H1 (cell line): ENCODE data around the gene ZNF425. TPM values are rescaled to one million over a fixed set of nuclear protein-coding genes. Genes with fewer than 3 reads are reported as not detected.

Source experiments
- CTCF ChIA-PET: fragments of 300-600 bp; sonication (Branson Sonifier 250); formaldehyde crosslinking; loops from one replicate; lab custom pipeline; 2021; ENCODE audit not compliant: partially characterized antibody; lab: Charles Lee
- POLR2A ChIA-PET: fragments of 300-600 bp; sonication (Branson Sonifier 250); formaldehyde crosslinking; loops from one replicate; lab custom pipeline; 2021; ENCODE audit warnings: inconsistent platforms; ENCODE audit not compliant: partially characterized antibody; lab: Charles Lee
- DNase-seq, 2 experiments: peaks; one replicate each; pipeline versions ENCODE4 v3.0.0 to v3.0.0-alpha.2; 2010 to 2022; ENCODE audit warnings: low spot score in 2 of 2, low read depth in 1 of 2, mixed read lengths in 1 of 2
- FAIRE-seq: peaks from 2 replicates; lab custom pipeline; 2011; peaks lifted over from hg19 to GRCh38; lab: Jason Lieb, UNC
- H2AFZ ChIP-seq: 2 replicates; pipeline ENCODE4 v1.8.1; 2012; ENCODE audit warnings: low read length, inconsistent platforms
- H2AK5ac ChIP-seq: 2 replicates; pipeline ENCODE4 v1.6.1; 2013; ENCODE audit warnings: low read depth, low read length
- H2BK120ac ChIP-seq: replicated peaks from 2 replicates; pipeline ENCODE3; 2013; ENCODE audit warnings: low read depth, low read length, inconsistent platforms
- H2BK12ac ChIP-seq: 2 replicates; pipeline ENCODE4 v1.6.1; 2013; ENCODE audit warnings: low read depth, low read length
- H2BK15ac ChIP-seq: 2 replicates; pipeline ENCODE4 v1.6.1; 2013; ENCODE audit warnings: low read length
- H2BK20ac ChIP-seq: 2 replicates; pipeline ENCODE4 v1.6.1; 2013; ENCODE audit warnings: low read length
- H2BK5ac ChIP-seq: 2 replicates; pipeline ENCODE4 v1.6.1; 2013; ENCODE audit warnings: low read depth, low read length
- H3K14ac ChIP-seq: 2 replicates; pipeline ENCODE4 v1.6.1; 2013; ENCODE audit warnings: inconsistent platforms; ENCODE audit not compliant: insufficient read length
- H3K18ac ChIP-seq: 2 replicates; pipeline ENCODE4 v1.6.1; 2013; ENCODE audit warnings: low read length; ENCODE audit errors: extremely low read depth
- H3K23ac ChIP-seq: 2 replicates; pipeline ENCODE4 v1.6.1; 2013; ENCODE audit warnings: inconsistent platforms; ENCODE audit not compliant: insufficient read length
- H3K23me2 ChIP-seq: 2 replicates; pipeline ENCODE4 v1.6.1; 2013; ENCODE audit warnings: low read depth, low read length
- H3K27ac ChIP-seq: 2 replicates; pipeline ENCODE4 v1.6.1; 2011; ENCODE audit warnings: low read depth, low read length, inconsistent platforms
- H3K27me3 ChIP-seq, 4 experiments: replicated peaks in 1 of 4; 1 replicate in 1 of 4; 2 replicates in 3 of 4; pipeline versions ENCODE4 v1.6.1 to v1.8.1; 2011 to 2013; ENCODE audit warnings: low read length in 3 of 4, mild to moderate bottlenecking in 3 of 4, inconsistent platforms in 2 of 4, mixed read lengths in 2 of 4, moderate library complexity in 1 of 4; ENCODE audit not compliant: control insufficient read depth in 3 of 4, insufficient read depth in 3 of 4; ENCODE audit errors: extremely low read depth in 1 of 4
- H3K36me3 ChIP-seq, 4 experiments: 2 replicates each; pipeline versions ENCODE4 v1.6.1 to v1.8.1; 2011 to 2013; ENCODE audit warnings: mild to moderate bottlenecking in 4 of 4, low read length in 3 of 4, moderate library complexity in 2 of 4, control low read depth in 1 of 4, inconsistent platforms in 1 of 4; ENCODE audit not compliant: insufficient read depth in 4 of 4, control insufficient read depth in 2 of 4
- H3K4ac ChIP-seq: replicated peaks from 2 replicates; pipeline ENCODE3; 2013; ENCODE audit warnings: low read length, low read depth, mixed read lengths, inconsistent platforms; ENCODE audit not compliant: insufficient read length
- H3K4me1 ChIP-seq, 4 experiments: replicated peaks in 1 of 4; 1 replicate in 1 of 4; 2 replicates in 3 of 4; pipeline versions ENCODE4 v1.6.1 to v1.8.1; 2011 to 2013; ENCODE audit warnings: low read length in 3 of 4, inconsistent platforms in 2 of 4, mixed read lengths in 1 of 4; ENCODE audit not compliant: insufficient read depth in 4 of 4, control insufficient read depth in 3 of 4
- H3K4me2 ChIP-seq, 2 experiments: 2 replicates each; pipeline versions ENCODE4 v1.6.1 to v1.8.1; 2011 to 2013; ENCODE audit warnings: low read depth in 2 of 2, low read length in 2 of 2, control low read depth in 1 of 2, inconsistent platforms in 1 of 2, mild to moderate bottlenecking in 1 of 2; ENCODE audit not compliant: insufficient read depth in 1 of 2
- H3K4me3 ChIP-seq, 4 experiments: fragments of 200-600, 300-600 bp in 1 of 4; sonication (generic), shearing (Covaris generic), sonication (Bioruptor Twin) in 1 of 4; 2 replicates each; pipeline versions ENCODE4 v1.5.1 to v1.8.1; 2011 to 2016; ENCODE audit warnings: low read length in 4 of 4, low read depth in 3 of 4, control low read depth in 2 of 4, inconsistent platforms in 2 of 4, mild to moderate bottlenecking in 2 of 4, mixed read lengths in 1 of 4, moderate library complexity in 1 of 4; ENCODE audit not compliant: insufficient read depth in 2 of 4; ENCODE audit errors: extremely low read depth in 1 of 4
- H3K56ac ChIP-seq: replicated peaks from 2 replicates; pipeline ENCODE3; 2013; ENCODE audit warnings: low read depth, mild to moderate bottlenecking, mixed read lengths, low read length, inconsistent platforms; ENCODE audit not compliant: insufficient read length
- H3K79me1 ChIP-seq: 2 replicates; pipeline ENCODE4 v1.6.1; 2013; ENCODE audit warnings: low read depth, low read length, control low read depth
- H3K79me2 ChIP-seq, 2 experiments: 2 replicates each; pipeline versions ENCODE4 v1.6.1 to v1.8.1; 2012 to 2013; ENCODE audit warnings: low read length in 2 of 2, mild to moderate bottlenecking in 2 of 2, inconsistent platforms in 1 of 2; ENCODE audit not compliant: insufficient read depth in 2 of 2, control insufficient read depth in 1 of 2
- H3K9ac ChIP-seq, 4 experiments: replicated peaks in 1 of 4; 1 replicate in 1 of 4; 2 replicates in 3 of 4; pipeline versions ENCODE4 v1.6.1 to v1.8.1; 2011 to 2013; ENCODE audit warnings: low read depth in 3 of 4, low read length in 3 of 4, control low read depth in 2 of 4, mild to moderate bottlenecking in 2 of 4, moderate library complexity in 2 of 4, inconsistent platforms in 1 of 4; ENCODE audit errors: extremely low read depth in 1 of 4
- H3K9me3 ChIP-seq, 2 experiments: 2 replicates each; pipeline versions ENCODE4 v1.6.1 to v1.8.1; 2012 to 2013; ENCODE audit warnings: mild to moderate bottlenecking in 2 of 2, moderate library complexity in 2 of 2, control low read depth in 1 of 2, inconsistent platforms in 1 of 2, low read depth in 1 of 2, low read length in 1 of 2, mixed read lengths in 1 of 2; ENCODE audit not compliant: insufficient read depth in 2 of 2
- H4K20me1 ChIP-seq, 2 experiments: replicated peaks in 1 of 2; 2 replicates each; pipeline versions ENCODE3 to v1.8.1; 2011 to 2013; ENCODE audit warnings: inconsistent platforms in 2 of 2, low read length in 2 of 2, mild to moderate bottlenecking in 1 of 2; ENCODE audit not compliant: insufficient read depth in 2 of 2, control insufficient read depth in 1 of 2
- H4K5ac ChIP-seq: 2 replicates; pipeline ENCODE4 v1.6.1; 2013; ENCODE audit warnings: low read length, low read depth, mixed read lengths, inconsistent platforms; ENCODE audit not compliant: insufficient read length
- H4K8ac ChIP-seq: 2 replicates; pipeline ENCODE4 v1.8.0; 2013; ENCODE audit warnings: mild to moderate bottlenecking, moderate library complexity, low read length, inconsistent platforms; ENCODE audit not compliant: insufficient read depth; ENCODE audit errors: extremely low read depth
- H4K91ac ChIP-seq: replicated peaks from 2 replicates; pipeline ENCODE3; 2013; ENCODE audit warnings: low read length, mixed read lengths, inconsistent platforms; ENCODE audit not compliant: insufficient read length
- ATF2 ChIP-seq: IDR thresholded peaks from 2 replicates; pipeline ENCODE4 v1.6.1; 2012; ENCODE audit warnings: low read length, inconsistent platforms
- KDM5A ChIP-seq: fragments of 200-600 bp; IDR thresholded peaks from 2 replicates; pipeline ENCODE4 v1.7.1; 2012; ENCODE audit warnings: mild to moderate bottlenecking, low read length, inconsistent platforms, mixed read lengths
- NANOG ChIP-seq: IDR thresholded peaks from 2 replicates; pipeline ENCODE4 v1.6.1; 2011; ENCODE audit warnings: low read length, low read depth, mild to moderate bottlenecking, inconsistent platforms; ENCODE audit not compliant: insufficient read depth, poor library complexity, severe bottlenecking
- POU5F1 ChIP-seq: IDR thresholded peaks from 2 replicates; pipeline ENCODE4 v1.6.1; 2011; ENCODE audit warnings: low read depth, mild to moderate bottlenecking, low read length, moderate library complexity
- SIX5 ChIP-seq: IDR thresholded peaks from 2 replicates; pipeline ENCODE4 v1.6.1; 2011; ENCODE audit warnings: mild to moderate bottlenecking, low read depth, low read length
- SP2 ChIP-seq: IDR thresholded peaks from 2 replicates; pipeline ENCODE4 v1.6.1; 2012; ENCODE audit warnings: mild to moderate bottlenecking, low read length, inconsistent platforms
- TAF7 ChIP-seq: optimal IDR thresholded peaks from 2 replicates; pipeline ENCODE3; 2011; ENCODE audit warnings: low read depth, mild to moderate bottlenecking, inconsistent platforms, low read length, moderate library complexity, borderline replicate concordance
- ZNF274 ChIP-seq: IDR thresholded peaks from 2 replicates; pipeline ENCODE4 v1.7.0; 2012; ENCODE audit warnings: low read length, borderline replicate concordance; ENCODE audit errors: extremely low read depth
- WGBS, 2 experiments: shearing (Covaris generic) in 1 of 2; methylation state at CpG; one replicate each; pipeline versions ENCODE4 v1.1.6 to v1.1.7; 2013 to 2015; ENCODE audit warnings: low lambda C conversion rate in 2 of 2, mixed read lengths in 2 of 2, inconsistent platforms in 1 of 2, low coverage in 1 of 2, missing lambda C conversion rate in 1 of 2; ENCODE audit not compliant: insufficient replicate concordance in 2 of 2, insufficient coverage in 1 of 2, insufficient read length in 1 of 2; ENCODE audit errors: extremely low coverage in 1 of 2, missing lambda C conversion rate in 1 of 2; 5-methylcytosine and 5-hydroxymethylcytosine counted together
- polyA plus RNA-seq, 7 experiments: library from polyadenylated mRNA; depleted of rRNA in 3 of 7; stranded (reverse) in 5 of 7; unstranded in 2 of 7; fragments of >200 nt in 5 of 7; fragments of 200-250 nt in 2 of 7; gene quantifications; 1 replicate in 5 of 7; 2 replicates in 1 of 7; 4 replicates in 1 of 7; pipeline versions ENCODE4 v1.2.1 to v1.2.3, GENCODE V29; 2011 to 2013; ENCODE audit warnings: missing spikeins in 2 of 7, mixed read lengths in 2 of 7
- total RNA-seq: library from RNA; stranded (reverse); fragmentation: NEBNext Ultra II Directional; extraction: Animal tissue kit (Norgen Biotek cat#: 25700); gene quantifications from 2 replicates; pipeline ENCODE4 v1.2.1, GENCODE V29; 2021

Gene ZNF425
- total and polyA plus RNA-seq, 2 of the 8 experiments (the other 6 are each of a cell fraction or from before 2014, with no cell fraction given): 3.4 to 6.1 TPM

GRCh38 chr7:149156898-149157297, 30.8 kb upstream of the ZNF425 start:
- Histone ChIP-seq H4K20me1 (peaks cover 4 to 12% of the 10 kb centered on the region in 2 experiments), H4K5ac (no peak overlapping the region), H2AK5ac (no peak overlapping the region), H4K91ac (no peak overlapping the region), H2BK5ac (no peak overlapping the region), H3K79me1 (peaks cover 6% of the 10 kb centered on the region), H2BK20ac (no peak overlapping the region), H2BK15ac (no peak overlapping the region), H3K36me3 (peaks cover 21 to 64% (median 39%) of the 10 kb centered on the region in 4 experiments), H3K23me2 (no peaks in the 10 kb centered on the region), H3K4ac (no peak overlapping the region), H3K4me3 (no peak overlapping the region), H3K14ac (no peak overlapping the region), H3K4me2 (no peak overlapping the region), H3K79me2 (peaks cover 28 to 91% of the 10 kb centered on the region in 2 experiments), H3K27me3 (no peaks in the 10 kb centered on the region), H3K9ac (no peak overlapping the region), H2AFZ (no peak overlapping the region), H3K4me1 (no peaks in the 10 kb centered on the region), H3K18ac (no peak overlapping the region), H3K56ac (no peak overlapping the region), H2BK120ac (no peak overlapping the region), H3K23ac (no peak overlapping the region), H3K27ac (no peak overlapping the region), H4K8ac (no peak overlapping the region), H3K9me3 (no peaks in the 10 kb centered on the region), H2BK12ac (no peak overlapping the region)
- ChIA-PET CTCF (interaction anchor here (2.1 kb wide), 1 partner anchor 13 kb away, joined by 4 read pairs; no protein-coding TSS in a partner anchor), POLR2A (interaction anchor here (0.8 to 11.6 kb wide), 8 partner anchors 7 to 29 kb away, joined by 3 to 138 read pairs (median 6); partner anchors contain the start of gene ZNF398)
- 91% methylated on average over 6 of the region's 6 CpGs; no CpG with 5 or more reads in 1 of the 2 experiments for WGBS, 2 experiments
- no peak for FAIRE-seq
- DNase-seq: no peak
- TF ChIP-seq KDM5A (no peak), TAF7 (no peak), ATF2 (no peak), SP2 (no peak), NANOG (no peak), POU5F1 (no peak), ZNF274 (no peak), SIX5 (no peak)
